Coronary artery (tissue), 2 donors: ENCODE data around the gene ANKRD28.

ENCODE experiments used
- DNase-seq: peaks from one replicate; pipeline ENCODE4 v3.0.0-alpha.2; 2017; ENCODE audit warnings: low spot score
- H3K27ac ChIP-seq, 2 donors: fragments of 200-600 bp; sonication (generic); one replicate each; pipeline ENCODE4 v1.5.1; 2016 to 2019
- H3K4me3 ChIP-seq: fragments of 200-600 bp; sonication (generic); 2 replicates; pipeline ENCODE4 v1.5.1; 2016; ENCODE audit warnings: mild to moderate bottlenecking, moderate library complexity
- CTCF ChIP-seq: fragments of 200-600 bp; sonication (generic); IDR thresholded peaks from one replicate; pipeline ENCODE4 v1.5.1; 2019; ENCODE audit warnings: antibody characterized with exemption

The ANKRD28 gene

GRCh38 chr3:15659254-15659975 is 138.4 kb downstream of the ANKRD28 start:
- DNase-seq, result no peak
- H3K4me3 ChIP-seq, result no peak overlapping the region
- no peak for TF ChIP-seq CTCF
- H3K27ac ChIP-seq, result no peak overlapping the region

GRCh38 chr3:15657016-15657415 is 140.8 kb downstream of the ANKRD28 start:
- Histone ChIP-seq H3K27ac (no peak overlapping the region), H3K4me3 (no peak overlapping the region)
- TF ChIP-seq CTCF, result no peak
- no peak for DNase-seq

- Histone ChIP-seq H3K4me3 (no peak overlapping the region), H3K27ac (no peak overlapping the region)
- no peak for TF ChIP-seq CTCF
- DNase-seq, result no peak
These were observed 141.4 kb downstream of the ANKRD28 start for GRCh38 chr3:15656342-15656741.

- Histone ChIP-seq H3K4me3 (no peak overlapping the region), H3K27ac (no peak overlapping the region)
- TF ChIP-seq CTCF, result no peak
- no peak for DNase-seq
These were observed 142.9 kb downstream of the ANKRD28 start for GRCh38 chr3:15654891-15655290.

DNA sequence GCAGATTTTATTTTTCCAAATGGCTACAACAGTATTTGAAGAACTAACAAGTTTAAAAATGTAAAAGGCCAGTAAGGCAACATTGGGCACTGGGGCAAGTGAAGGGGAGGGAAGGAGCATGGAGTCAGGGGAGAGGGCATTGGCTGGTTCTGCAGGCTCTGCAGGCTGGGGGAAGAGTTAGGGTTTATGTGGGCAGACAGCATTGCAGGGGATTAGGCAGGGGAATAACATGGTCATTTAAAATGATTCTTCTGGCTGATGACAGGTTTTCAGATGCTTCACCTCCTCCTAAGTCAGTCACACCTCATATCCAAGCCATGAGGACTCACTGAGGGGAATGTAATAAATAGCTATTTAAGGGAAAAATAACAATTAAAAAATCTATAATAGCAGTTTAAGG is 143.7 kb downstream of the ANKRD28 start:
- Histone ChIP-seq H3K4me3 (no peak overlapping the region), H3K27ac (no peak overlapping the region)
- no peak for TF ChIP-seq CTCF
- DNase-seq, result no peak

DNA sequence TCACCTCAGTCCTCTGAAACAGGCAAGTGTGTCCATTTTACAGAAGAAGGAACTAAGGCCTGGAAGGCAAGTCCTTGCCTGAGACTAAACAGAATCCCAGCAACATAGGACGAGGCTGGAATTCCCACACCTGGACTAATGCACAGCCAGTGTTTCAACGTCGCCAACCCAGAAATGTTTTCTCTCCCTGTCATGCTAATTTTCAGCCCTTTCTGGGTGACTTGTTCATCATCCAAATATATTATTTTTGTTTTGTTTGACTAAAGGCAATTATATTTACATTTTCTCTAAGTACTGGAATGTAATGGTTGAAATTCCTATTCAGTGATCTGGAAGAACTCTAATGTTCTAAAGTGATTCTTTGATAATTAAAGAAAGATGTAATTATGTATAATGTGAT is 144.5 kb downstream of the ANKRD28 start:
- TF ChIP-seq CTCF, result no peak
- DNase-seq, result no peak
- Histone ChIP-seq H3K27ac (no peak overlapping the region), H3K4me3 (no peak overlapping the region)

GRCh38 chr3:15651396-15651795 is 146.4 kb downstream of the ANKRD28 start:
- Histone ChIP-seq H3K4me3 (no peak overlapping the region), H3K27ac (no peak overlapping the region)
- no peak for TF ChIP-seq CTCF
- no peak for DNase-seq
